HCT116 (cell line): ENCODE results near the gene PABPC3. TPM values are rescaled to one million over a fixed set of nuclear protein-coding genes. Genes with fewer than 3 reads are reported as not detected.

ENCODE experiments used
- ATAC-seq: fragments of 200-7000 bp; cut with Tn5 transposase; 2 replicates; pipeline ENCODE4 v1.9.1; 2020; ENCODE audit warnings: mild to moderate bottlenecking, moderate library complexity
- BruUV-seq: library from RNA; stranded (reverse); fragments of 400-500 nt; replicated peaks from 2 replicates; lab custom pipeline; 2021; lab: Mats Ljungman, UMichigan
- CTCF ChIA-PET: fragments of 300-600 bp; sonication (Branson Sonifier 250); formaldehyde crosslinking; loops from one replicate; lab custom pipeline; 2021; ENCODE audit warnings: antibody characterized with exemption; lab: Charles Lee
- POLR2A ChIA-PET: fragments of 300-600, 350-600 bp; sonication (Branson Sonifier 250); formaldehyde crosslinking; loops from one replicate; lab custom pipeline; 2021; ENCODE audit warnings: antibody characterized with exemption; lab: Charles Lee
- RAD21 ChIA-PET, 2 experiments: fragments of 300-600 bp; sonication (Branson Sonifier 250); formaldehyde crosslinking; loops; one replicate each; lab custom pipeline; 2023; ENCODE audit warnings: low total read pairs in 2 of 2; ENCODE audit not compliant: uncharacterized antibody in 2 of 2, unreplicated experiment in 2 of 2, low non-redundant PET in 1 of 2; lab: Charles Lee
- DNase-seq: peaks from one replicate; pipeline ENCODE4 v3.0.0-alpha.2; 2010; ENCODE audit warnings: low read depth, low spot score
- H2AFZ ChIP-seq: fragments of 200-600 bp; shearing (Covaris generic), sonication (generic); 2 replicates; pipeline ENCODE4 v1.6.1; 2017; ENCODE audit warnings: low read depth, mixed run types, mixed read lengths, antibody characterized with exemption, low read length; ENCODE audit not compliant: poor library complexity, severe bottlenecking
- H3K27ac ChIP-seq: 2 replicates; pipeline ENCODE4 v1.5.1; 2012; ENCODE audit warnings: low read depth, low read length
- H3K27me3 ChIP-seq: fragments of 200-600 bp; sonication (generic); 2 replicates; pipeline ENCODE4 v1.6.1; 2016; ENCODE audit warnings: mixed run types, low read length, mixed read lengths; ENCODE audit not compliant: insufficient read depth
- H3K36me3 ChIP-seq, 2 experiments: fragments of 200-500 bp in 1 of 2; fragments of 200-600 bp in 1 of 2; sonication (Bioruptor generic) in 1 of 2; sonication (generic) in 1 of 2; 2 replicates each; pipeline versions ENCODE4 v1.5.1 to v1.6.1; 2014 to 2016; ENCODE audit warnings: low read length in 2 of 2, inconsistent platforms in 1 of 2, mixed read lengths in 1 of 2, mixed run types in 1 of 2; ENCODE audit not compliant: insufficient read depth in 2 of 2, control insufficient read depth in 1 of 2
- H3K4me1 ChIP-seq, 2 experiments: fragments of 200-600 bp in 1 of 2; sonication (generic) in 1 of 2; 2 replicates each; pipeline versions ENCODE4 v1.5.1 to v1.6.1; 2012 to 2017; ENCODE audit warnings: low read length in 2 of 2, inconsistent platforms in 1 of 2, mild to moderate bottlenecking in 1 of 2, mixed read lengths in 1 of 2, mixed run types in 1 of 2, moderate library complexity in 1 of 2; ENCODE audit not compliant: insufficient read depth in 2 of 2, control insufficient read depth in 1 of 2
- H3K4me2 ChIP-seq: fragments of 200-600 bp; sonication (generic); 2 replicates; pipeline ENCODE4 v1.6.1; 2017; ENCODE audit warnings: mixed run types, low read length, mixed read lengths
- H3K4me3 ChIP-seq, 2 experiments: fragments of 200-600 bp in 1 of 2; sonication (generic) in 1 of 2; replicated peaks in 1 of 2; 2 replicates each; pipeline ENCODE4 v1.5.1; 2011 to 2016; ENCODE audit warnings: low read length in 2 of 2, control low read depth in 1 of 2, low read depth in 1 of 2, mild to moderate bottlenecking in 1 of 2, mixed read lengths in 1 of 2, mixed run types in 1 of 2
- H3K79me2 ChIP-seq: fragments of 200-600 bp; sonication (generic); 2 replicates; pipeline ENCODE4 v1.6.1; 2017; ENCODE audit warnings: mild to moderate bottlenecking, mixed run types, low read length, moderate library complexity, mixed read lengths; ENCODE audit not compliant: insufficient read depth
- H3K9ac ChIP-seq: fragments of 200-600 bp; sonication (generic); 2 replicates; pipeline ENCODE4 v1.6.1; 2016; ENCODE audit warnings: low read length, mixed read lengths
- H3K9me2 ChIP-seq: fragments of 200-600 bp; sonication (generic), shearing (Covaris generic); 2 replicates; pipeline ENCODE4 v1.6.1; 2017; ENCODE audit warnings: mixed run types, mild to moderate bottlenecking, moderate library complexity; ENCODE audit not compliant: insufficient read depth
- H3K9me3 ChIP-seq, 2 experiments: fragments of 200-500 bp in 1 of 2; fragments of 200-600 bp in 1 of 2; sonication (Bioruptor generic) in 1 of 2; sonication (generic) in 1 of 2; 2 replicates each; pipeline ENCODE4 v1.6.1; 2014 to 2017; ENCODE audit warnings: low read length in 2 of 2, mixed read lengths in 2 of 2, inconsistent platforms in 1 of 2, low read depth in 1 of 2, mild to moderate bottlenecking in 1 of 2, mixed run types in 1 of 2, moderate library complexity in 1 of 2; ENCODE audit not compliant: control insufficient read depth in 1 of 2, insufficient read depth in 1 of 2
- H4K20me1 ChIP-seq: fragments of 200-600 bp; sonication (generic), shearing (Covaris generic); 2 replicates; pipeline ENCODE4 v1.6.1; 2017; ENCODE audit warnings: mixed run types, mild to moderate bottlenecking, moderate library complexity; ENCODE audit not compliant: insufficient read depth
- CEBPB ChIP-seq: IDR thresholded peaks from 2 replicates; pipeline ENCODE4 v1.6.1; 2012; ENCODE audit warnings: low read depth
- ELF1 ChIP-seq: IDR thresholded peaks from 2 replicates; pipeline ENCODE4 v1.6.1; 2012; ENCODE audit warnings: low read depth, borderline replicate concordance
- FOSL1 ChIP-seq: IDR thresholded peaks from 2 replicates; pipeline ENCODE4 v1.6.1; 2012; ENCODE audit warnings: low read depth
- JUND ChIP-seq: IDR thresholded peaks from 2 replicates; pipeline ENCODE4 v1.6.1; 2012
- POLR2A ChIP-seq: IDR thresholded peaks from 2 replicates; pipeline ENCODE4 v1.7.0; 2011; ENCODE audit warnings: borderline replicate concordance; ENCODE audit not compliant: insufficient read depth, insufficient read length; ENCODE audit errors: extremely low read depth
- POLR2AphosphoS5 ChIP-seq: IDR thresholded peaks from 2 replicates; pipeline ENCODE4 v1.6.1; 2011; ENCODE audit warnings: mild to moderate bottlenecking, low read depth, low read length, moderate library complexity
- RAD21 ChIP-seq: IDR thresholded peaks from 2 replicates; pipeline ENCODE4 v1.6.1; 2012; ENCODE audit warnings: low read depth, mild to moderate bottlenecking
- SP1 ChIP-seq: IDR thresholded peaks from 2 replicates; pipeline ENCODE4 v1.6.1; 2012; ENCODE audit warnings: low read depth
- SRF ChIP-seq: IDR thresholded peaks from 2 replicates; pipeline ENCODE4 v1.6.1; 2012; ENCODE audit warnings: low read depth
- YY1 ChIP-seq: IDR thresholded peaks from 2 replicates; pipeline ENCODE4 v1.6.1; 2011; ENCODE audit warnings: low read length, low read depth, moderate library complexity, mild to moderate bottlenecking; ENCODE audit not compliant: insufficient replicate concordance; ENCODE audit errors: extremely low read depth
- ZFX ChIP-seq: fragments of 450-650 bp; IDR thresholded peaks from 2 replicates; pipeline ENCODE4 v1.6.1; 2017
- ZNF274 ChIP-seq: fragments of 200-500 bp; sonication (Bioruptor generic); IDR thresholded peaks from 2 replicates; pipeline ENCODE4 v1.6.1; 2014; ENCODE audit warnings: mild to moderate bottlenecking, low read depth, low read length, inconsistent platforms
- intact Hi-C: fragments of 100-400 bp; cut with micrococcal nuclease; formaldehyde crosslinking; loops from 2 replicates; pipeline ENCODE4 v1.10.0; 2022
- total RNA-seq: library from RNA; stranded (reverse); gene quantifications from one replicate; pipeline ENCODE4 v1.2.1, GENCODE V29; 2021; ENCODE audit not compliant: unreplicated experiment
- TF ChIP-seq, protein P1 (sequence below): IDR thresholded peaks from 2 replicates; pipeline ENCODE4 v1.6.1; 2012; ENCODE audit warnings: low read depth
- TF ChIP-seq, protein P2 (sequence below): IDR thresholded peaks from 2 replicates; pipeline ENCODE4 v1.6.1; 2011; ENCODE audit warnings: mild to moderate bottlenecking, low read length, moderate library complexity; ENCODE audit not compliant: insufficient replicate concordance; ENCODE audit errors: extremely low read depth

Gene PABPC3
- total RNA-seq, 1 experiment from 2014 or later: 0.59 TPM

DNA sequence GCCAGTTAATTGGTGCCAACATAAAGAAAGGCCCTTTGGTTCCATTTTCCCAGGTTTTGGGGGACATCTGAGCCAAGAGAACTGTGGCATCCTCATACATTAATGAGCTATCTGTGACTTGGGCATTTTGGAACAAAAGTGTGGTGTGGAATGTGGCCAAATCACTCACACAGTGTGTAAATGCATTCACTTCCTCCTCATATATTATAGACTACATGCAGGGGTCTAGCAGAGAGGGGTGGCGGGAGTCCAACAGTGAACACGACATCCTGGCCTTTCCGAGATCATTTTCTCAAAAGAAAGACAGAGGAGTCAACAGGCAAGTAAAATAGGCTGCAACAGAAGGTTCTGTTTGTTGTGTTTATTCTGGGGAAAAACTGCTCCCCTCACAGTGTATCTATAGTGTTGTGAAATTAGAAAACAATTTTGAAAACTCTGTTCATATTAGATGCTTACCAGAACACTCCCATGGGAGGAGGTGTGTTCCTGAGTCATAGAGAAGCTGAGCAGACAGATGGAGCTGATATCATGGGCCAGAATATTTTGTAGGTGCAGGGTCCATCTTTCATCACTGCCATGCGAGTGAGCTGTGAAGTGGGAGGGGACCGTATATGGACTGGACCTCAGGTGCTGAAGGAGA lies 36.9 kb downstream of the PABPC3 start:
- ChIA-PET POLR2A (no interaction called here), CTCF (interaction anchor here (1.1 kb wide), 1 partner anchor 19 kb away, joined by 3 read pairs; no protein-coding TSS in a partner anchor), RAD21 (no interaction called here)
- H3K4me3 ChIP-seq: no peak overlapping the region
- H3K9me2 ChIP-seq: no peaks in the 10 kb centered on the region
- H2AFZ ChIP-seq: no peak overlapping the region
- no peak overlapping the region for H3K4me2 ChIP-seq
- no peak overlapping the region for H3K9ac ChIP-seq
- intact Hi-C loops: no loop called here
- H3K36me3 ChIP-seq: no peaks in the 10 kb centered on the region
- DNase-seq (no peak), ATAC-seq (no peak)
- H3K27ac ChIP-seq: no peak overlapping the region
- BruUV-seq: no TSS peak
- no peaks in the 10 kb centered on the region for H4K20me1 ChIP-seq
- H3K27me3 ChIP-seq: no peaks in the 10 kb centered on the region
- H3K4me1 ChIP-seq: no peaks in the 10 kb centered on the region
- H3K9me3 ChIP-seq: no peaks in the 10 kb centered on the region
- TF ChIP-seq, protein P1, sequence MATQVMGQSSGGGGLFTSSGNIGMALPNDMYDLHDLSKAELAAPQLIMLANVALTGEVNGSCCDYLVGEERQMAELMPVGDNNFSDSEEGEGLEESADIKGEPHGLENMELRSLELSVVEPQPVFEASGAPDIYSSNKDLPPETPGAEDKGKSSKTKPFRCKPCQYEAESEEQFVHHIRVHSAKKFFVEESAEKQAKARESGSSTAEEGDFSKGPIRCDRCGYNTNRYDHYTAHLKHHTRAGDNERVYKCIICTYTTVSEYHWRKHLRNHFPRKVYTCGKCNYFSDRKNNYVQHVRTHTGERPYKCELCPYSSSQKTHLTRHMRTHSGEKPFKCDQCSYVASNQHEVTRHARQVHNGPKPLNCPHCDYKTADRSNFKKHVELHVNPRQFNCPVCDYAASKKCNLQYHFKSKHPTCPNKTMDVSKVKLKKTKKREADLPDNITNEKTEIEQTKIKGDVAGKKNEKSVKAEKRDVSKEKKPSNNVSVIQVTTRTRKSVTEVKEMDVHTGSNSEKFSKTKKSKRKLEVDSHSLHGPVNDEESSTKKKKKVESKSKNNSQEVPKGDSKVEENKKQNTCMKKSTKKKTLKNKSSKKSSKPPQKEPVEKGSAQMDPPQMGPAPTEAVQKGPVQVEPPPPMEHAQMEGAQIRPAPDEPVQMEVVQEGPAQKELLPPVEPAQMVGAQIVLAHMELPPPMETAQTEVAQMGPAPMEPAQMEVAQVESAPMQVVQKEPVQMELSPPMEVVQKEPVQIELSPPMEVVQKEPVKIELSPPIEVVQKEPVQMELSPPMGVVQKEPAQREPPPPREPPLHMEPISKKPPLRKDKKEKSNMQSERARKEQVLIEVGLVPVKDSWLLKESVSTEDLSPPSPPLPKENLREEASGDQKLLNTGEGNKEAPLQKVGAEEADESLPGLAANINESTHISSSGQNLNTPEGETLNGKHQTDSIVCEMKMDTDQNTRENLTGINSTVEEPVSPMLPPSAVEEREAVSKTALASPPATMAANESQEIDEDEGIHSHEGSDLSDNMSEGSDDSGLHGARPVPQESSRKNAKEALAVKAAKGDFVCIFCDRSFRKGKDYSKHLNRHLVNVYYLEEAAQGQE: no peak
- TF ChIP-seq YY1 (no peak), ZNF274 (no peak), RAD21 (no peak), SRF (no peak), CEBPB (no peak), ZFX (no peak), ELF1 (no peak), SP1 (no peak), POLR2A (no peak), JUND (no peak), POLR2AphosphoS5 (no peak), FOSL1 (no peak)
- TF ChIP-seq, protein P2, sequence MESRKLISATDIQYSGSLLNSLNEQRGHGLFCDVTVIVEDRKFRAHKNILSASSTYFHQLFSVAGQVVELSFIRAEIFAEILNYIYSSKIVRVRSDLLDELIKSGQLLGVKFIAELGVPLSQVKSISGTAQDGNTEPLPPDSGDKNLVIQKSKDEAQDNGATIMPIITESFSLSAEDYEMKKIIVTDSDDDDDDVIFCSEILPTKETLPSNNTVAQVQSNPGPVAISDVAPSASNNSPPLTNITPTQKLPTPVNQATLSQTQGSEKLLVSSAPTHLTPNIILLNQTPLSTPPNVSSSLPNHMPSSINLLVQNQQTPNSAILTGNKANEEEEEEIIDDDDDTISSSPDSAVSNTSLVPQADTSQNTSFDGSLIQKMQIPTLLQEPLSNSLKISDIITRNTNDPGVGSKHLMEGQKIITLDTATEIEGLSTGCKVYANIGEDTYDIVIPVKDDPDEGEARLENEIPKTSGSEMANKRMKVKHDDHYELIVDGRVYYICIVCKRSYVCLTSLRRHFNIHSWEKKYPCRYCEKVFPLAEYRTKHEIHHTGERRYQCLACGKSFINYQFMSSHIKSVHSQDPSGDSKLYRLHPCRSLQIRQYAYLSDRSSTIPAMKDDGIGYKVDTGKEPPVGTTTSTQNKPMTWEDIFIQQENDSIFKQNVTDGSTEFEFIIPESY: no peak
- H3K79me2 ChIP-seq: no peaks in the 10 kb centered on the region
